Measurements from ENCODE around the gene CDH23. TPM values are rescaled to one million over a fixed set of nuclear protein-coding genes. Genes with fewer than 3 reads are reported as not detected.

CDH23 gene
- total RNA-seq, 1 donor, result 0.36 TPM

DNA sequence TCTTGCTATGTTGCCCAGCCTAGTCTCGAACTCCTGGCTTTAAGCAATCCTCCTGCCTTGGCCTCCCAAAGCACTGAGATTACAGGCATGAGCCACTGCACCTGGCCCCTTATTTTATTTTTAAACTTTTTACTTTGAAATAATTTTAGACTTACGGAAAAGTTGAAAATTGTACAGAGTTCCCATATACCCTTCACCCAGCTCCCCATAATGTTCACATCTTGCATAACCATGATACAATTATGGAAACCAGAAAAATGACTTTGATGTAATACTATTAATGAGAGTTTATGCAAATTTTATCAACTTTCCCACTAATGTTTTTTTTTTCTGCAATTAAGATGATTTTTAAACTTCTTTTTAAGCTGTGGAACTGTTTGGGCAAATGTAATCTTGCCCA lies 58.3 kb downstream of the CDH23 start:
- Histone ChIP-seq H3K4me3 (ENCODE audit: insufficient read depth, low read length) (no peak overlapping the region), H3K27ac (ENCODE audit: low read depth, low read length) (no peak overlapping the region), H3K27me3 (ENCODE audit: insufficient read depth, low read length) (peaks cover 16% of the 10 kb centered on the region), H3K79me2 (ENCODE audit: insufficient read depth, low read length) (no peaks in the 10 kb centered on the region), H3K4me2 (ENCODE audit: insufficient read depth, low read length) (no peak overlapping the region), H3K4me1 (ENCODE audit: insufficient read depth, low read length) (no peaks in the 10 kb centered on the region), H3K9me3 (ENCODE audit: low read depth, low read length) (no peaks in the 10 kb centered on the region), H4K20me1 (ENCODE audit: insufficient read depth, low read length) (no peaks in the 10 kb centered on the region), H2AFZ (ENCODE audit: low read length) (no peak overlapping the region), H3K36me3 (ENCODE audit: insufficient read depth, low read length) (no peaks in the 10 kb centered on the region)
- DNase-seq (ENCODE audit: insufficient read length, low spot score, missing footprints), result no peak
- TF ChIP-seq, protein P1, sequence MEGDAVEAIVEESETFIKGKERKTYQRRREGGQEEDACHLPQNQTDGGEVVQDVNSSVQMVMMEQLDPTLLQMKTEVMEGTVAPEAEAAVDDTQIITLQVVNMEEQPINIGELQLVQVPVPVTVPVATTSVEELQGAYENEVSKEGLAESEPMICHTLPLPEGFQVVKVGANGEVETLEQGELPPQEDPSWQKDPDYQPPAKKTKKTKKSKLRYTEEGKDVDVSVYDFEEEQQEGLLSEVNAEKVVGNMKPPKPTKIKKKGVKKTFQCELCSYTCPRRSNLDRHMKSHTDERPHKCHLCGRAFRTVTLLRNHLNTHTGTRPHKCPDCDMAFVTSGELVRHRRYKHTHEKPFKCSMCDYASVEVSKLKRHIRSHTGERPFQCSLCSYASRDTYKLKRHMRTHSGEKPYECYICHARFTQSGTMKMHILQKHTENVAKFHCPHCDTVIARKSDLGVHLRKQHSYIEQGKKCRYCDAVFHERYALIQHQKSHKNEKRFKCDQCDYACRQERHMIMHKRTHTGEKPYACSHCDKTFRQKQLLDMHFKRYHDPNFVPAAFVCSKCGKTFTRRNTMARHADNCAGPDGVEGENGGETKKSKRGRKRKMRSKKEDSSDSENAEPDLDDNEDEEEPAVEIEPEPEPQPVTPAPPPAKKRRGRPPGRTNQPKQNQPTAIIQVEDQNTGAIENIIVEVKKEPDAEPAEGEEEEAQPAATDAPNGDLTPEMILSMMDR (IDR thresholded peaks at IDR 0.05; ENCODE audit: extremely low read depth, low read depth, low read length), result no peak

DNA sequence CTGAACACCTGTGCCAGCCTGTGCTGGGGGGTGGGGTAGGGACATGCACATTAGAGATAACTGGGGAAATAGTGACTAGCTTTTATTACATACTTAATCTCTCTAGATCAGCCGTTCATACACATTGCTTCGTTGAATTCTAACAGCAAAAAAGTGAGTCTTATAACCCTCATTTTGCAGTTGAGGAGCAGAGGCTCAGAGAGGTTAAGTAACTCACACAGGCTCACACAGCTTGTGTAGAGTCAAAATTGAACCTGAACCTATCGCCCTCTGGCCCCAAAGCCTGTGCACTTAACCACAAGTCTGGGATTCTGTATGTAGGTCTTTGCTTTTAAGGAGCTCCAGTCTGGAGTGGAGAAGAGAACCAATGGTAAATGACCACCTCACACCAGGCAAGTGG lies 59.9 kb downstream of the CDH23 start:
- Histone ChIP-seq H3K36me3 (ENCODE audit: insufficient read depth, low read length) (no peaks in the 10 kb centered on the region), H3K9me3 (ENCODE audit: low read depth, low read length) (no peaks in the 10 kb centered on the region), H3K4me3 (ENCODE audit: insufficient read depth, low read length) (no peak overlapping the region), H2AFZ (ENCODE audit: low read length) (no peak overlapping the region), H3K4me1 (ENCODE audit: insufficient read depth, low read length) (no peaks in the 10 kb centered on the region), H3K79me2 (ENCODE audit: insufficient read depth, low read length) (no peaks in the 10 kb centered on the region), H3K27ac (ENCODE audit: low read depth, low read length) (no peak overlapping the region), H3K27me3 (ENCODE audit: insufficient read depth, low read length) (peaks cover 13% of the 10 kb centered on the region), H3K4me2 (ENCODE audit: insufficient read depth, low read length) (no peak overlapping the region), H4K20me1 (ENCODE audit: insufficient read depth, low read length) (no peaks in the 10 kb centered on the region)
- peak; percentile 51 for DNase-seq (ENCODE audit: insufficient read length, low spot score, missing footprints)
- TF ChIP-seq, protein P1 (IDR thresholded peaks at IDR 0.05; ENCODE audit: extremely low read depth, low read depth, low read length), result no peak

DNA sequence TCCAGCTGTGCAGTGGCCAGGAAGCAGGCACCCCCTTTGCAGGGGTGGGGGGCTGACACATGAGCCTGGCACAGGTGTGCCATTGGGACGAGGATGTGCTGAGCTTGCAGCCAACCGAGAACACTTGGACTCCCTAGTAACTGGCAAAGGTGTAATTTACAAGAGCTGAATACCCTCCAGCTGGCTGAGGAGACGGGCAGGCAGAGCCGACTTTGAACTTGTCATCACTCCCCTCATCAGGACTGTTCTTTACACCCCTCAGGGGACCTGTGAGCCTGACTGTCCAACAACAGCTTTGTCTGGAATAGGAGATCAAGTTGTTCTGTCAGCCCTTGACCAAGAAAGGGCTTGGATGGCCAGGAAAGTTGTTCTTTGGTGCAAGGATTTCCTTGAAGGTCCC lies 61.2 kb downstream of the CDH23 start:
- H4K20me1 ChIP-seq (ENCODE audit: insufficient read depth, low read length), result no peaks in the 10 kb centered on the region
- H3K36me3 ChIP-seq (ENCODE audit: insufficient read depth, low read length), result no peaks in the 10 kb centered on the region
- H3K79me2 ChIP-seq (ENCODE audit: insufficient read depth, low read length), result no peaks in the 10 kb centered on the region
- DNase-seq (ENCODE audit: insufficient read length, low spot score, missing footprints), result peak; percentile 52
- no peak overlapping the region for H3K4me3 ChIP-seq (ENCODE audit: insufficient read depth, low read length)
- H3K4me1 ChIP-seq (ENCODE audit: insufficient read depth, low read length), result no peaks in the 10 kb centered on the region
- no peaks in the 10 kb centered on the region for H3K9me3 ChIP-seq (ENCODE audit: low read depth, low read length)
- TF ChIP-seq, protein P1 (IDR thresholded peaks at IDR 0.05; ENCODE audit: extremely low read depth, low read depth, low read length), result no peak
- no peak overlapping the region for H3K27ac ChIP-seq (ENCODE audit: low read depth, low read length)
- no peak overlapping the region for H2AFZ ChIP-seq (ENCODE audit: low read length)
- H3K27me3 ChIP-seq (ENCODE audit: insufficient read depth, low read length), result peaks cover 11% of the 10 kb centered on the region
- no peak overlapping the region for H3K4me2 ChIP-seq (ENCODE audit: insufficient read depth, low read length)

DNA sequence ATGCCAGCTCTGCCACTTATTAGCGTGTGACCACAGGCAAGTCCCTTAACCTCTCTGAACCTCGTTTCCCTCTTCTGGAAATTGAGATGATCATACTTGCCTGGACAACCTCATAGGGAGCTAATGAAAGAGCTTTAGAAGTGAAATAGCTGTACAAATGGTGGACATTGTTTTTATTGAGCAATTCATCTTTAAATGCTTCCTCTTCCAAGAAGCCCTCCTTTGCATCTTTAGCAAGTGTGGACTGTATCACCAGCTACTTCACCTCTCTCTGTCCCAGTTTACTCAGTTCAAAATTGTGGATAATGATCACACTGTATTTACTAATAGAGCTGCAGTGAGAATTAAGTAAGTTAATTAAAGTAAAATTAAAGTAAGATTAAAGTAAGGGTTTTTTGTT lies 61.7 kb downstream of the CDH23 start:
- Histone ChIP-seq H3K36me3 (ENCODE audit: insufficient read depth, low read length) (no peaks in the 10 kb centered on the region), H3K4me1 (ENCODE audit: insufficient read depth, low read length) (no peaks in the 10 kb centered on the region), H3K4me2 (ENCODE audit: insufficient read depth, low read length) (no peak overlapping the region), H3K9me3 (ENCODE audit: low read depth, low read length) (no peaks in the 10 kb centered on the region), H4K20me1 (ENCODE audit: insufficient read depth, low read length) (no peaks in the 10 kb centered on the region), H2AFZ (ENCODE audit: low read length) (no peak overlapping the region), H3K4me3 (ENCODE audit: insufficient read depth, low read length) (no peak overlapping the region), H3K27me3 (ENCODE audit: insufficient read depth, low read length) (peaks cover 9% of the 10 kb centered on the region), H3K27ac (ENCODE audit: low read depth, low read length) (no peak overlapping the region), H3K79me2 (ENCODE audit: insufficient read depth, low read length) (no peaks in the 10 kb centered on the region)
- TF ChIP-seq, protein P1 (IDR thresholded peaks at IDR 0.05; ENCODE audit: extremely low read depth, low read depth, low read length), result no peak
- peak; percentile 55 for DNase-seq (ENCODE audit: insufficient read length, low spot score, missing footprints)
